ENCODE measurements around the gene GATA6.
"Not testable (repeated sequence)": the region's sequence is repeated elsewhere in the genome, so short reads cannot be mapped to it uniquely, and the experiment has no call there.

Gene GATA6

DNA sequence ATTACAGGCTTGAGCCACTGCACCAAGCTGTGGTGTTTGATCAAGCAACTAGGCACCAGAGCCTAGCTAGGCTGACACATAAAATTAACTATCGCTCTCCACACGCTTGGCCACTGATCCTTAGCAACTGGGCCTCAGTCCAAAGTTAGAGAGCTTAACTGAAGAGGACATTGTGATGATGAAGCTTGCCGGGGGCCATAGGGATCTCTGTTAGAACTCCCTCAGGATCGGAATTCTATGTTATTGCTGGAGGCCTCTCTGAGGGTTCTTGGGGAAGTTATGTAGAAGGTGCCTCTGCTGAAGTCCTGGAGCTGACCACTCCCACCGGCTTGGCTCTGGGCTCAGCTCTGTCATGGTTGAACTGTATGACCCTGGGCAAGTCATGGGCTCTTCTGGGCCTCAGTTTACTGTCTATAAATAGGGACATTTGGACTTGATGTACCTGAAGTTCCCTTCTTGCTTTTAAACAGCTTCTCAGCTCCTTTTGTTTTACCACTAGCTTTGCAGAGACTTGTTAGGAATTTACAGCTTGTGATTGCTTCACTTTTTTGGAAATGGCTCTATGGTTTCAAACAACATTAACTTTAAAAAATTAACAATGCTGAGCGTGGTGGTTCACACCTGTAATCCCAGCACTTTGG lies 44.1 kb downstream of the GATA6 start:
- Histone ChIP-seq H4K20me1 (no peaks in the 10 kb centered on the region), H3K27me3 (no peaks in the 10 kb centered on the region), H3K9me3 (replicated peaks in 1 of 11) (no peaks in the 10 kb centered on the region), H3K9ac (no peak overlapping the region), H3K36me3 (no peaks in the 10 kb centered on the region), H3K4me1 (peaks cover 29 to 70% (median 44%) of the 10 kb centered on the region in 10 experiments), H3K4me3 (no peak overlapping the region), H3K27ac (peak overlapping the region in 2 of 11 experiments; percentile 3 to 16; a peak in 2 of 22 replicates), H3K4me2 (peak overlapping the region in 8 of 11 experiments; percentile 2 to 78 (median 64); a peak in 10 of 22 replicates)
- no peak for TF ChIP-seq Cebpa-rat (IDR thresholded peaks at IDR 0.05)

DNA sequence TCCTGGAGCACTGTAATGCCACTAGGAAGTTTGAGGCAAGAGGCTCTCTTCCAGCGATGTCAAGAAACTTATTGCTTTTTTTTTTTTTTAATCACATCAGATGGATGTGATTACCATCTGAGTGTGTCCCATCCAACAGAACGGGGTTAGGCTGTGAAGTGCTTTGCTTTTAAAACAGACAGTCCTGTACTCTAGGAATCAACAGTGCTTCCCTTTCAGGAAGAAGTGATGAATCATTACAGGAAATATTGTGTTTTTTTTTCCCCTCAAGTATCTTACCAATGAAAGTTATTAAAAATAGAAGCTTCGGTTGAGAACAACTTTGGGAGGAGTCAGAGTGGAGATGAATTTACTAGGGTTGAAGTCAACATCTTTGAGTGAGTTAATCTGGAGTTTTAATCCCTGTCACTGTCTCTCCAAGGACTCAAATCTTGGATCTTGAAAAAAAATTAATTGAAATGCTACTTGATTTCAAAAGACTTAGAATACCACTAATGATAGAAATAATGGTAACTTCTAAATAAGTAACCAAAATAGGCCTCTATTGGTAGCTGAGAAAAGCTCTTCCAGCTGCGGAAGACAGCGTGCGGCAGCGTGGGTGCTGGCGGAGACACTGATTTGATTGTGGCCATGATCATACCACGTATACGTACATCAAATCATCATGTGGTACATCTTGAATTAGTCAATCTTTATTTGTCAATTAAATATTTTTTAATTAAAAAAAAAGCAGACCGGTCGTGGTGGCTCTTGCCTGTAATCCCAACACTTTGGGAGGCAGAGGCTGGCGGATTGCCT lies 45.5 kb downstream of the GATA6 start:
- Histone ChIP-seq H3K27me3 (no peaks in the 10 kb centered on the region), H3K36me3 (no peaks in the 10 kb centered on the region), H3K9ac (peak overlapping the region in 5 of 11 experiments; percentile 10 to 39 (median 12); a peak in 4 of 22 replicates), H3K4me3 (peak overlapping the region in 1 of 10 experiments; percentile 17; a peak in 2 of 20 replicates), H3K9me3 (replicated peaks in 1 of 11) (0 out of 22 replicates have a peak, but pooled peaks cover 0 to 3% (median 0%) of the 10 kb centered on the region in 11 experiments), H3K4me2 (peak overlapping the region; percentile 29 to 78 (median 68)), H4K20me1 (no peaks in the 10 kb centered on the region), H3K27ac (peak overlapping the region in 9 of 11 experiments; percentile 39 to 71 (median 62); a peak in 17 of 22 replicates), H3K4me1 (peaks cover 29 to 71% (median 44%) of the 10 kb centered on the region in 10 experiments)
- TF ChIP-seq Cebpa-rat (IDR thresholded peaks at IDR 0.05): no peak

DNA sequence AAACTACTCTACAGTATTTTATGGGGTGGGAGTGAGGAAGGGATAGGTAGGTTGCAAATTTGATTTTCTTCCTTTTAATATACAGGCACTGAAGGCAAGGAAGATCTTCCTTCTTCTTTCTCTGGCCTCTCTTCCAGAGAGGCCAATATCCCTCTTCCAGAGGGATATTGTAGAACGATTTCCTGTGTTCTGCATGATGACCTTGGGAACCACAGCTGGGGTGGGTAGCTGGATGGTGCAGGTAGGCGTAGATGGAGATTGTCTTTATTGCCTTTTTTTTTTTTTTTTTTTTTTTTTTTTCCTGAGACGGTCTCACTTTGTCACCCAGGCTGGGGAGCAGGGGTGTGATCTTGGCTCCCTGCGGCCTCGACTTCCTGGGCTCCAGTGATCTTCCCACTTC lies 49.4 kb downstream of the GATA6 start:
- H3K9me3 ChIP-seq (replicated peaks in 1 of 11): peaks cover 0 to 3% (median 0%) of the 10 kb centered on the region in 11 experiments; a peak in 2 of 22 replicates
- no peaks in the 10 kb centered on the region for H4K20me1 ChIP-seq
- H3K36me3 ChIP-seq: no peaks in the 10 kb centered on the region
- peaks cover 39 to 71% (median 55%) of the 10 kb centered on the region in 10 experiments for H3K4me1 ChIP-seq
- H3K9ac ChIP-seq: no peak overlapping the region
- no peak for TF ChIP-seq Cebpa-rat (IDR thresholded peaks at IDR 0.05)
- no peaks in the 10 kb centered on the region for H3K27me3 ChIP-seq
- no peak overlapping the region for H3K4me2 ChIP-seq
- H3K4me3 ChIP-seq: no peak overlapping the region
- H3K27ac ChIP-seq: no peak overlapping the region

DNA sequence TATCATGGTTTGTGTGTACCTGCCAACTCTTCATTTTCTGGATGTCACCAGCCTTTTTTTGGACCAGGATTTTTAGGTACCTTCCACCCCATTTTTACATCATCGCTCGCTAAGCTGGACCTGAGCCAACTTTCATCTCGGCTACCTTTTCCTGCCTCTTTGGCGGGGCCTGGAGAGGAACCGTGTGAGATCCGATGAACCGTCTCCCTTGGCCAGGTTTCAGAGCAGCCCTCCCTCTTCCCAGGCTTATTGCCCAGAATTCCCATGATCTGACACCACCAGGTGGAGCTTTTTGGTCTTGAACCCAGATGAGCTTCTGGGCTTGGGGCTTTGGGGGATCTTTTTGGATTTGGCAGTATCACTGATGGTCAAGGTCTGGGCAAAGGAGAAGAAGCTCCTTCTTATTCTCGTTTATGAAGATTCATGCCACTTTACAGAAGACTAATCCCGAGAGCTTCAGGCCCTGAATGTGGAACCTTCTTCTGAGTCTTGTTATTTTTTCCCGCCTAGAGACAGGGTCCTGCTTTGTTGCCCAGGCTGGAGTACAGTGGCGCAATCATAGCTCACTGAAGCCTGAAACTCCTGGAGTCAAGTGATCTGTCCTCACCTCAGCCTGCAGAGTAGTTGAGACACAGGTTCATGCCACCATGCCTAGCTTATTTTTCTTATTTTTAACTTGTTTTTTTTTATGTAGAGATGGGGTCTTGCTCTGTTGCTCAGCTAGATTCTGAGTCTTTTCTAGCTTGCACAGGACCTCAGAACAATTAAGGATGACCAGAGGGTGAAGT lies 50.4 kb downstream of the GATA6 start:
- Histone ChIP-seq H3K27me3 (no peaks in the 10 kb centered on the region), H3K36me3 (no peaks in the 10 kb centered on the region), H3K4me1 (peaks cover 31 to 68% (median 46%) of the 10 kb centered on the region in 10 experiments), H3K9ac (no peak overlapping the region), H3K27ac (no peak overlapping the region), H4K20me1 (no peaks in the 10 kb centered on the region), H3K9me3 (replicated peaks in 1 of 11) (peaks cover 0 to 3% (median 0%) of the 10 kb centered on the region in 11 experiments; a peak in 2 of 22 replicates), H3K4me3 (no peak overlapping the region), H3K4me2 (0 out of 22 replicates have a peak overlapping the region, but pooled peaks of 1 of the 11 experiments have one; percentile 4)
- no peak for TF ChIP-seq Cebpa-rat (IDR thresholded peaks at IDR 0.05)

DNA sequence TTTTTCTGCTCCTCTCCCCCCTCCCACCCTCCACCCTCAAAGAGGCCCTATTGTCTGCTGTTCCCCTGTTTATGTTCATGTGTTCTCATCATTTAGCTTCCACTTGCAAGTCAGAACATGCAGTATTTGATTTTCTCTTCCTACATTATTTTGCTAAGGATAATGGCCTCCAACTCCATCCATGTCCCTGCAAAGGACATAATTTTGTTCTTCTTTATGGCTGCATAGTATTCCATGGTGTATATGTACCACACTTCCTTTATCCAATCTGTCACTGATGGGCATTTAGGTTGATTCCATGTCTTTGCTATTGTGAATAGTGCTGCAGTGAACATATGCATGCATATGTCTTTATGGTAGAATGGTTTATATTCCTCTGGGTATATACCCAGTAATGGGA lies 51.2 kb downstream of the GATA6 start:
- H3K36me3 ChIP-seq; H3K4me3 ChIP-seq; H4K20me1 ChIP-seq; H3K27ac ChIP-seq; H3K9me3 ChIP-seq (replicated peaks in 1 of 11); H3K27me3 ChIP-seq; H3K9ac ChIP-seq: not testable (repeated sequence)
- Histone ChIP-seq H3K4me1 (peaks cover 23 to 60% (median 38%) of the 10 kb centered on the region in 10 experiments), H3K4me2 (peak overlapping the region in 2 of 11 experiments; percentile 42 to 50; a peak in 2 of 22 replicates)

DNA sequence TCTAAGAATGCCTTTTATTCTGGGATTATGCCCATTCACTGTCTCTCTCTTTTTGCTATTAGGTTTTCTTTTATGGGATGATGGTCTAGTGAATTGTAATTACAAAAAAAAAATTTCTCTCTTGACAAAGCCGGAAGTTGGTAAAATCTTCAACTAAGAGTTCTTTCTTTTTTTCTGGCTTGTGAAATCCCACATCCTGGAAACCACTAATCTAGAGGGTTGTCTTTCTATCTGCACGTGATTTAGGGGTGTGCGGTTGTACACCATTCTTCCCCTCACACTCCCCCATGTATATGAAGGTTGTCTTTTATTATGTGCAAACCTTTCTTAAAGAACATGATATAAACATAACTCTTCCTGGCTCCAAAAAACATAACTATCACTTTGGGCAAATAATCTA lies 52.0 kb downstream of the GATA6 start:
- H3K9ac ChIP-seq: no peak overlapping the region
- TF ChIP-seq Cebpa-rat (IDR thresholded peaks at IDR 0.05): no peak
- H3K4me2 ChIP-seq: peak overlapping the region in 9 of 11 experiments; percentile 2 to 59 (median 42); a peak in 13 of 22 replicates
- H3K27me3 ChIP-seq: no peaks in the 10 kb centered on the region
- H3K4me3 ChIP-seq: no peak overlapping the region
- no peaks in the 10 kb centered on the region for H3K36me3 ChIP-seq
- H4K20me1 ChIP-seq: no peaks in the 10 kb centered on the region
- peaks cover 0 to 3% (median 0%) of the 10 kb centered on the region in 11 experiments; a peak in 2 of 22 replicates for H3K9me3 ChIP-seq (replicated peaks in 1 of 11)
- H3K27ac ChIP-seq: peak overlapping the region in 5 of 11 experiments; percentile 8 to 31 (median 23); a peak in 7 of 22 replicates
- H3K4me1 ChIP-seq: peaks cover 20 to 52% (median 30%) of the 10 kb centered on the region in 10 experiments

DNA sequence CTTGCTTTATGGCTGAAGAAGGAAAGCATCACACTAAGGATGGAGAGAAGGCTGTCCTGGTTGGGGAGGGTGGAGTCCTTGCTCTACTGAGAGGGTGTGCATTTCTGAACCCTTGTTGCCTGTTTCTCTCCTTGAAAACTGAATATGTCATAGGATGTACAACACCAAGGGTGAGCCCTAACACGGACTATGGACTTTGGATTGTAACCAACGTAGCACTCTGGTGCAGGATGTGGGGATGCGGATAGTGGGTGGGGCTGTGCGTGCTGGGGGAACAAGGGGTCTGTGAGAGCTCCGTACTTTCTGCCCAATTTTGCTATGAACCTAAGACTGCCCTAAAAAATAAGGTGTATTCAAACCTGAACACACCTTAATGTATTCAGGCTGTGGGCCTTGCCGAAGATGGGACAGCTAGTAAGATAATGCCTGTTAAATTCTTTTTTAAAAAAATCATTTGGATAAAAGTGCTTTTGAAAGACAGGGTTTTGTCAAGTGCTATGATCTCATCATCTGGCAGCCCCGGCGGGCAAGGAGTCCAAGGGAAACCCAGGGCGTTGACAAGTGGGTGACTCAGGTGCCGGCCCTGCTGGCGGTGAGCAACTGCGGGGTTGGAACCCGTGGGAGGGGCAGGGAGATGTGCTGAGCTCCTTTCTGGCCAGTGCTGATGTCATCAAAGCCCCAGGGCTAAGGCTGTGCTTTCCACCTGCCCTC lies 54.0 kb downstream of the GATA6 start:
- peaks cover 13 to 36% (median 19%) of the 10 kb centered on the region in 10 experiments; a peak in 19 of 20 replicates for H3K4me1 ChIP-seq
- H3K9ac ChIP-seq: no peak overlapping the region
- H3K27ac ChIP-seq: no peak overlapping the region
- no peaks in the 10 kb centered on the region for H3K36me3 ChIP-seq
- TF ChIP-seq Cebpa-rat (IDR thresholded peaks at IDR 0.05): no peak
- H3K9me3 ChIP-seq (replicated peaks in 1 of 11): peaks cover 0 to 3% (median 0%) of the 10 kb centered on the region in 11 experiments; a peak in 2 of 22 replicates
- no peak overlapping the region for H3K4me3 ChIP-seq
- no peaks in the 10 kb centered on the region for H4K20me1 ChIP-seq
- H3K27me3 ChIP-seq: no peaks in the 10 kb centered on the region
- peak overlapping the region in 9 of 11 experiments; percentile 4 to 43 (median 18); a peak in 10 of 22 replicates for H3K4me2 ChIP-seq

DNA sequence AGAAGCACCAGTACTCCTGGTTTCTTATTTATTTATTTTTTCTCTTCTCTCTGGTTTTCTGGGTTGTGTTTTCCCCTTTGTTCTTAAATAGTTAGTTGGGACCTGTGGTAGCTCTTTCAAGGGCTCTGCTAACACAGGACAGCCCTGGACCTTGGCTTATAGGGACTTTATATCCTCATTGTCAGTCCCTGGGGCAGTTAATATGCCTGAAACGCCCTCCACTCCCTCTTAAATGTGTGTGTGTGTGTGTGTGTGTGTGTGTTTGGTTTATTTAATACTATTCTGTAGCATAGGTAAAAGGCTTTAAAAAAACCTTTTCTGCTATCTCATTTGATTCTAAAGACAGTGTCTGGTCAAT lies 54.6 kb downstream of the GATA6 start:
- H3K36me3 ChIP-seq: no peaks in the 10 kb centered on the region
- H3K9me3 ChIP-seq (replicated peaks in 1 of 11): peaks cover 0 to 3% (median 0%) of the 10 kb centered on the region in 11 experiments; a peak in 2 of 22 replicates
- H3K27ac ChIP-seq: no peak overlapping the region
- no peak overlapping the region for H3K4me3 ChIP-seq
- TF ChIP-seq Cebpa-rat (IDR thresholded peaks at IDR 0.05): no peak
- H3K4me2 ChIP-seq: peak overlapping the region in 3 of 11 experiments; percentile 7 to 18 (median 16); a peak in 3 of 22 replicates
- H3K9ac ChIP-seq: no peak overlapping the region
- no peaks in the 10 kb centered on the region for H3K27me3 ChIP-seq
- H3K4me1 ChIP-seq: peaks cover 13 to 39% (median 19%) of the 10 kb centered on the region in 10 experiments; a peak in 19 of 20 replicates
- no peaks in the 10 kb centered on the region for H4K20me1 ChIP-seq

Data from BLaER1 treated with 17β-estradiol and CSF1 and Interleukin-3, amounts not matched to agents 10 nM and 100 nM (cell line).